Stimulated activated CD4-positive, alpha-beta T cell treated with anti-CD3 and anti-CD28 coated beads, Interleukin-4, amount 100 ng/mL, for 24 hours (primary cell): Measurements from ENCODE around the gene SLC25A27.

Experiments used
- DNase-seq: peaks from one replicate; pipeline ENCODE4 v3.0.0-alpha.2; 2020

The SLC25A27 gene

GRCh38 chr6:46720401-46720800 lies 67.6 kb downstream of the SLC25A27 start:
- DNase-seq = no peak
